Measurements from ENCODE around the gene STMN3.

Gene STMN3

GRCh38 chr20:63693083-63693732 is 40.0 kb upstream of the STMN3 start:
- DNase-seq (ENCODE audit: extremely low spot score, insufficient read length, low read depth) (no peak), FAIRE-seq (no peak)

- no peak for DNase-seq (ENCODE audit: extremely low spot score, insufficient read length, low read depth)
- FAIRE-seq, result no peak
Measured at GRCh38 chr20:63692436-63693082, 39.3 kb upstream of the STMN3 start.

- FAIRE-seq (no peak), DNase-seq (ENCODE audit: extremely low spot score, insufficient read length, low read depth) (no peak)
Measured at GRCh38 chr20:63691711-63692435, 38.6 kb upstream of the STMN3 start.

- FAIRE-seq, result no peak
- no peak for DNase-seq (ENCODE audit: extremely low spot score, insufficient read length, low read depth)
Measured at GRCh38 chr20:63690898-63691710, 37.9 kb upstream of the STMN3 start.

GRCh38 chr20:63690003-63690897 is 37.0 kb upstream of the STMN3 start:
- no peak for DNase-seq (ENCODE audit: extremely low spot score, insufficient read length, low read depth)
- no peak for FAIRE-seq

GRCh38 chr20:63689046-63690002 is 36.1 kb upstream of the STMN3 start:
- FAIRE-seq (no peak), DNase-seq (ENCODE audit: extremely low spot score, insufficient read length, low read depth) (no peak)

GRCh38 chr20:63688228-63689045 is 35.2 kb upstream of the STMN3 start:
- no peak for FAIRE-seq

GRCh38 chr20:63687419-63688178 is 34.4 kb upstream of the STMN3 start:
- no peak for DNase-seq (ENCODE audit: extremely low spot score, insufficient read length, low read depth)
- no peak for FAIRE-seq

More at GRCh38 chr20:63688228-63689045, 35.2 kb upstream of the STMN3 start:
- DNase-seq (ENCODE audit: extremely low spot score, insufficient read length, low read depth), result no peak

- DNase-seq (ENCODE audit: extremely low spot score, insufficient read length, low read depth), result no peak
- FAIRE-seq, result no peak
Measured at GRCh38 chr20:63686492-63687321, 33.5 kb upstream of the STMN3 start.

GRCh38 chr20:63686094-63686491 is 32.9 kb upstream of the STMN3 start:
- no peak for FAIRE-seq

GRCh38 chr20:63685269-63686026 is 32.2 kb upstream of the STMN3 start:
- no peak for DNase-seq (ENCODE audit: extremely low spot score, insufficient read length, low read depth)
- no peak for FAIRE-seq

More at GRCh38 chr20:63686094-63686491, 32.9 kb upstream of the STMN3 start:
- no peak for DNase-seq (ENCODE audit: extremely low spot score, insufficient read length, low read depth)

- no peak for FAIRE-seq
Measured at GRCh38 chr20:63682384-63683139, 29.3 kb upstream of the STMN3 start.

GRCh38 chr20:63681609-63682142 is 28.5 kb upstream of the STMN3 start:
- FAIRE-seq, result no peak
- no peak for DNase-seq (ENCODE audit: extremely low spot score, insufficient read length, low read depth)

More at GRCh38 chr20:63682384-63683139, 29.3 kb upstream of the STMN3 start:
- no peak for DNase-seq (ENCODE audit: extremely low spot score, insufficient read length, low read depth)
